Hippocampal formation (tissue), 2 donors: Measurements from ENCODE around the gene SQSTM1.
"Not testable (repeated sequence)": the region's sequence is repeated elsewhere in the genome, so short reads cannot be mapped to it uniquely, and the experiment has no call there.

Source experiments
- DNase-seq, 2 donors: peaks; one replicate each; lab custom pipeline; 2025; lab: John Stamatoyannopoulos, UW

Gene SQSTM1

DNA sequence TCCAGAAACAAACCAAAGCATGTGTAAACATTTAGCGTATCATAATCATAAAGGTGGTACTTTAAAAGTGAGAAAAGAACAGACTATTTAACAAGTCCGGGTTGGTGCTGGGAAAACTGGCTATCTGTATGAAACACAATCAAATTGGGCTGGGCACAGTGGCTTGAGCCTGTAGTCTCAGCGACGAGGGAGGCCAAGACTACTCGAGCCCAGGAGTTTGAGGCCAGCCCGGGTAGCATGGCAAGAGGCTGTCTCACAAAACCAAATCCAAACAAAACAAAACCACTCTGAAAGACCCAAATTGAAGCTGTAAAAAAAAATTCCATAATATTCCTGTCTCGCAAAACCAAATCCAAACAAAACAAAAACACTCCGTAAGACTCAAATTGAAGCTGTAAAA lies 33.7 kb downstream of the SQSTM1 start:
- DNase-seq = no peak

DNA sequence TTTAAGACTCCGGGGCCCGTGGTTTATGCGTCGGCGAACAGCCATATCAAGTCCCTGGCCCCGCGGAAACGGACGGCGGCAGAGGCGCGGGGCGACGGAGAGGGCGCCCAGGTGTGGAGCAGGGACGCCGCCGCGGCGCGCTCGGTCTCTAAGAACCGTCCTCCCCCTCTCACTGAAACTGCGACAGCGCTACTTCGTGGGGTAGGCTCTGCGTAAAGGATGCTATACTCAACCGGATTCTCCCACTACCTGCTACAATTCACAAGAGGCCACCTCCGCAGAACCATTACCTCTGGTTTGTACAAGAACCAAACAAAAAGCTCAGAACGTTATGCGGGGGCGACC lies 37.5 kb downstream of the SQSTM1 start:
- DNase-seq = peak in 1 of 2 donors; percentile 66

- peak; percentile 95 to 98 for DNase-seq
These were observed 38.1 kb downstream of the SQSTM1 start, which contains the start of gene MRNIP for GRCh38 chr5:179858586-179859427. Gene MRNIP, minus strand, starts transcription at chr5:179858817. Its CDS starts 21 bp downstream, at chr5:179858796.

- DNase-seq = no peak
These were observed 39.6 kb downstream of the SQSTM1 start for GRCh38 chr5:179860301-179860700.

GRCh38 chr5:179862296-179862695 lies 41.6 kb downstream of the SQSTM1 start:
- DNase-seq = no peak

GRCh38 chr5:179862891-179863290 lies 42.2 kb downstream of the SQSTM1 start:
- DNase-seq = no peak

GRCh38 chr5:179863449-179864085 lies 42.9 kb downstream of the SQSTM1 start:
- no peak for DNase-seq

DNA sequence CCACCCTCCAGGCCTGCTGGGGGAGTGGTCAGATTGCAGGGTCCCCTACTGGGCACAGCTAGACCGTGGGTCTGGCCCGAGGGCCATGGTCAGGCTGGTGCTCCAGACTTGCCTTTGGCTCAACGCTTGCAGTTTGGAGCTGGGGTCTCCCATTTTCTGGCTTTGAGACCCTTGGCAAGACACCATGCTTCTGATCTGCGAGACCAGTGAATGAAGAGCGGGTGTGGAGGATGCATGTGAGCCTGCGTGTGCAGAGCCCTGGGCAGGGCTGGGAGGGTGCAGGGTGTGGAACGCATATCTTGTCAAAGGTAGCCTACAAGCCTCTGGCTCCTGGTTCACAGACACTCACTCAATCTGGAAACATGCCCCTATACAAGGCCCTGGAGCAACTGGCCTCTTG lies 44.0 kb downstream of the SQSTM1 start:
- DNase-seq = no peak

GRCh38 chr5:179865491-179866240 lies 45.0 kb downstream of the SQSTM1 start:
- DNase-seq = peak in 1 of 2 donors; percentile 43

- no peak for DNase-seq
These were observed 45.8 kb downstream of the SQSTM1 start for GRCh38 chr5:179866241-179867078.

- DNase-seq = no peak
These were observed 46.4 kb downstream of the SQSTM1 start for GRCh38 chr5:179867079-179867465.

GRCh38 chr5:179867476-179867875 lies 46.8 kb downstream of the SQSTM1 start:
- no peak for DNase-seq

DNA sequence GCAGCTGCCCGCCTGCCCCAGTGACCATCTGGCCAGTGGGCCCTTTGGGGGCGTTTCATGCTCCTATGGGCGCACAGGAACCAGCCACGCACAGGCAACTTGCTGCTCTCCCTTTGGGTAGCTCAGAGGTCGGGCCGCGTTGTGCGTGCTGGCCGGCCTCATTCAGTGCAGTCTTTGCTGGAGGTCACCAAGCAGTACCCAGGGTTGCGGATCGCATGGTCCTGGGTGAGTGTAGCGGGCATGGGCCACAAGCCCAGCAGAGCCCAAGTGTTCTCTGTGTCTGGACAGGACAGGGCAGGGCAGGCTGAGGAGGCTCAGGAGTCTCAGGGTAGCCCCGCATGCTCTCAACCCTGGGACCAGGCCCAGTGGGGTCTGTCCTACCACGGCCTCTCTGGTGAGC lies 47.8 kb downstream of the SQSTM1 start:
- no peak for DNase-seq

DNA sequence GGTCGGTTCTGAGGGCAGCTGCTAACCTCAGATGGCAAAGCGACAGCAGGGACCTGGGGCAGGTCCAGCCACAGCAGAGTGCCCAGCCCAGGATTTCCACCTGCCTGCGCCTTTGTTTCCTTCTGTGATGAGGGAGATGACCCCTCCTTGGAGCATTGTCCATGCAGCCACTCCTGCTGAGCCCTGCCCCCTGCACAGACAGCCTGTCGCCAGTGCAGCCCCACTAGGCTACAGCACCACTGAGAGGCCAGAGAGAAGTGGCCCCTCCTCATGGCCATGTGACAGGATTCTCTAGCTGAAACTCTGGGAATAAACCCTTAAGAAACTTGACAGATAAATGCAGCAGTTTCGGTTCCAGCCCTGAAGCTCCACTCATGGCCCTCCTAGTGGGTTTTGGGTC lies 48.4 kb downstream of the SQSTM1 start:
- no peak for DNase-seq

GRCh38 chr5:179869641-179870402 lies 49.1 kb downstream of the SQSTM1 start:
- DNase-seq = no peak

DNA sequence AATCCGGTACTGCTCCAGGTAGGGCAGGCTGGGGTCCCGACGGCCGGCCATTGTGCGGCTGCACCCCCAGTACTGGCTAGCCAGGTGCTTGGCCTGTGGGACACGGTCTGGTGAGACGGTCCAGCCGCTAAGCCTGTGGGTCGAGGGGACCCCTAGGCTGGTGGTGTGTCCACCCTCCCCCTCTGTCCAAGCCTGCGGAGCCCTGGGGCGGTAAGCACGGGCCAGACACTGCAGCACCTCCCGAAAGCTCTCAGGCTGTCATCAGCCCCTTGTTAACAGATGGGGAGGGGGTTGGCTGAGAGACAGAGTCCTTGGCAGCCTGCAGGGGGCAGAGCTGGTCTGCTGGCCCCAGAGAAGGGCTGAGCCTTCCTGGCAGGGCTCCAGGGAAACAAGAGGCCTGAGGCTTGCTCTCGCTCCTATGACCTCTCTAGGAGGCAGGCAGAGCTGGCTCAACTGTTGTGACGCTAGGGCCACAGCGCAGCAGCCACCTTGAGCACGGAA lies 49.7 kb downstream of the SQSTM1 start:
- peak in 1 of 2 donors; percentile 61 for DNase-seq

DNA sequence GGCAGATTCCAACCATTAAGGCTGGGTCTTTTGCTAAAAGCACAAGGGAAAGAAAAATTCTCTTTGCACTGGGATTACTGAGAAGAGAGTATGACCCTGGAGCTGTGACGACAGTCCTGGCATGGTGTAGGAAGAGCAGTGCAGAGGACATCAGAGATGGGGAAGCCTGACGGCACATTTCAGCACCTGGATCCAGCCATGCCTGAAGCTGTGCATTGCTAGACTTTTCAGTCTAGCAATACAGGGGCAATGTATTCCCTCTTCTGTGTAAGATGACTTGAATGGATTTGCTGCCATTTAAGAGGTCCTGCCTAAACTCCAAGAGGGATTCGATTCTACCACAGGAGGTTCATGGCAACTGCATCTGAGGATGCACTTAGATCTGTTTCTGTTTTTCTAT lies 50.2 kb downstream of the SQSTM1 start:
- no peak for DNase-seq

- not testable (repeated sequence) for DNase-seq
These were observed 50.8 kb downstream of the SQSTM1 start for GRCh38 chr5:179871533-179871932.

- no peak for DNase-seq
These were observed 51.5 kb downstream of the SQSTM1 start for GRCh38 chr5:179872055-179872827.
